H1 (cell line): ENCODE data around the gene DDX21. TPM values are rescaled to one million over a fixed set of nuclear protein-coding genes. Genes with fewer than 3 reads are reported as not detected.

Experiments
- CTCF ChIA-PET: fragments of 300-600 bp; sonication (Branson Sonifier 250); formaldehyde crosslinking; loops from one replicate; lab custom pipeline; 2021; ENCODE audit not compliant: partially characterized antibody; lab: Charles Lee
- POLR2A ChIA-PET: fragments of 300-600 bp; sonication (Branson Sonifier 250); formaldehyde crosslinking; loops from one replicate; lab custom pipeline; 2021; ENCODE audit warnings: inconsistent platforms; ENCODE audit not compliant: partially characterized antibody; lab: Charles Lee
- DNase-seq, 2 experiments: peaks; one replicate each; pipeline versions ENCODE4 v3.0.0 to v3.0.0-alpha.2; 2010 to 2022; ENCODE audit warnings: low spot score in 2 of 2, low read depth in 1 of 2, mixed read lengths in 1 of 2
- FAIRE-seq: peaks from 2 replicates; lab custom pipeline; 2011; peaks lifted over from hg19 to GRCh38; lab: Jason Lieb, UNC
- H2AFZ ChIP-seq: 2 replicates; pipeline ENCODE4 v1.8.1; 2012; ENCODE audit warnings: low read length, inconsistent platforms
- H2AK5ac ChIP-seq: 2 replicates; pipeline ENCODE4 v1.6.1; 2013; ENCODE audit warnings: low read depth, low read length
- H2BK120ac ChIP-seq: replicated peaks from 2 replicates; pipeline ENCODE3; 2013; ENCODE audit warnings: low read depth, low read length, inconsistent platforms
- H2BK12ac ChIP-seq: 2 replicates; pipeline ENCODE4 v1.6.1; 2013; ENCODE audit warnings: low read depth, low read length
- H2BK15ac ChIP-seq: 2 replicates; pipeline ENCODE4 v1.6.1; 2013; ENCODE audit warnings: low read length
- H2BK20ac ChIP-seq: 2 replicates; pipeline ENCODE4 v1.6.1; 2013; ENCODE audit warnings: low read length
- H2BK5ac ChIP-seq: 2 replicates; pipeline ENCODE4 v1.6.1; 2013; ENCODE audit warnings: low read depth, low read length
- H3K14ac ChIP-seq: 2 replicates; pipeline ENCODE4 v1.6.1; 2013; ENCODE audit warnings: inconsistent platforms; ENCODE audit not compliant: insufficient read length
- H3K18ac ChIP-seq: 2 replicates; pipeline ENCODE4 v1.6.1; 2013; ENCODE audit warnings: low read length; ENCODE audit errors: extremely low read depth
- H3K23ac ChIP-seq: 2 replicates; pipeline ENCODE4 v1.6.1; 2013; ENCODE audit warnings: inconsistent platforms; ENCODE audit not compliant: insufficient read length
- H3K23me2 ChIP-seq: 2 replicates; pipeline ENCODE4 v1.6.1; 2013; ENCODE audit warnings: low read depth, low read length
- H3K27ac ChIP-seq: 2 replicates; pipeline ENCODE4 v1.6.1; 2011; ENCODE audit warnings: low read depth, low read length, inconsistent platforms
- H3K27me3 ChIP-seq, 4 experiments: replicated peaks in 1 of 4; 1 replicate in 1 of 4; 2 replicates in 3 of 4; pipeline versions ENCODE4 v1.6.1 to v1.8.1; 2011 to 2013; ENCODE audit warnings: low read length in 3 of 4, mild to moderate bottlenecking in 3 of 4, inconsistent platforms in 2 of 4, mixed read lengths in 2 of 4, moderate library complexity in 1 of 4; ENCODE audit not compliant: control insufficient read depth in 3 of 4, insufficient read depth in 3 of 4; ENCODE audit errors: extremely low read depth in 1 of 4
- H3K36me3 ChIP-seq, 4 experiments: 2 replicates each; pipeline versions ENCODE4 v1.6.1 to v1.8.1; 2011 to 2013; ENCODE audit warnings: mild to moderate bottlenecking in 4 of 4, low read length in 3 of 4, moderate library complexity in 2 of 4, control low read depth in 1 of 4, inconsistent platforms in 1 of 4; ENCODE audit not compliant: insufficient read depth in 4 of 4, control insufficient read depth in 2 of 4
- H3K4ac ChIP-seq: replicated peaks from 2 replicates; pipeline ENCODE3; 2013; ENCODE audit warnings: low read length, low read depth, mixed read lengths, inconsistent platforms; ENCODE audit not compliant: insufficient read length
- H3K4me1 ChIP-seq, 4 experiments: replicated peaks in 1 of 4; 1 replicate in 1 of 4; 2 replicates in 3 of 4; pipeline versions ENCODE4 v1.6.1 to v1.8.1; 2011 to 2013; ENCODE audit warnings: low read length in 3 of 4, inconsistent platforms in 2 of 4, mixed read lengths in 1 of 4; ENCODE audit not compliant: insufficient read depth in 4 of 4, control insufficient read depth in 3 of 4
- H3K4me2 ChIP-seq, 2 experiments: 2 replicates each; pipeline versions ENCODE4 v1.6.1 to v1.8.1; 2011 to 2013; ENCODE audit warnings: low read depth in 2 of 2, low read length in 2 of 2, control low read depth in 1 of 2, inconsistent platforms in 1 of 2, mild to moderate bottlenecking in 1 of 2; ENCODE audit not compliant: insufficient read depth in 1 of 2
- H3K4me3 ChIP-seq, 4 experiments: fragments of 200-600, 300-600 bp in 1 of 4; sonication (generic), shearing (Covaris generic), sonication (Bioruptor Twin) in 1 of 4; 2 replicates each; pipeline versions ENCODE4 v1.5.1 to v1.8.1; 2011 to 2016; ENCODE audit warnings: low read length in 4 of 4, low read depth in 3 of 4, control low read depth in 2 of 4, inconsistent platforms in 2 of 4, mild to moderate bottlenecking in 2 of 4, mixed read lengths in 1 of 4, moderate library complexity in 1 of 4; ENCODE audit not compliant: insufficient read depth in 2 of 4; ENCODE audit errors: extremely low read depth in 1 of 4
- H3K56ac ChIP-seq: replicated peaks from 2 replicates; pipeline ENCODE3; 2013; ENCODE audit warnings: low read depth, mild to moderate bottlenecking, mixed read lengths, low read length, inconsistent platforms; ENCODE audit not compliant: insufficient read length
- H3K79me1 ChIP-seq: 2 replicates; pipeline ENCODE4 v1.6.1; 2013; ENCODE audit warnings: low read depth, low read length, control low read depth
- H3K79me2 ChIP-seq, 2 experiments: 2 replicates each; pipeline versions ENCODE4 v1.6.1 to v1.8.1; 2012 to 2013; ENCODE audit warnings: low read length in 2 of 2, mild to moderate bottlenecking in 2 of 2, inconsistent platforms in 1 of 2; ENCODE audit not compliant: insufficient read depth in 2 of 2, control insufficient read depth in 1 of 2
- H3K9ac ChIP-seq, 4 experiments: replicated peaks in 1 of 4; 1 replicate in 1 of 4; 2 replicates in 3 of 4; pipeline versions ENCODE4 v1.6.1 to v1.8.1; 2011 to 2013; ENCODE audit warnings: low read depth in 3 of 4, low read length in 3 of 4, control low read depth in 2 of 4, mild to moderate bottlenecking in 2 of 4, moderate library complexity in 2 of 4, inconsistent platforms in 1 of 4; ENCODE audit errors: extremely low read depth in 1 of 4
- H3K9me3 ChIP-seq, 2 experiments: 2 replicates each; pipeline versions ENCODE4 v1.6.1 to v1.8.1; 2012 to 2013; ENCODE audit warnings: mild to moderate bottlenecking in 2 of 2, moderate library complexity in 2 of 2, control low read depth in 1 of 2, inconsistent platforms in 1 of 2, low read depth in 1 of 2, low read length in 1 of 2, mixed read lengths in 1 of 2; ENCODE audit not compliant: insufficient read depth in 2 of 2
- H4K20me1 ChIP-seq, 2 experiments: replicated peaks in 1 of 2; 2 replicates each; pipeline versions ENCODE3 to v1.8.1; 2011 to 2013; ENCODE audit warnings: inconsistent platforms in 2 of 2, low read length in 2 of 2, mild to moderate bottlenecking in 1 of 2; ENCODE audit not compliant: insufficient read depth in 2 of 2, control insufficient read depth in 1 of 2
- H4K5ac ChIP-seq: 2 replicates; pipeline ENCODE4 v1.6.1; 2013; ENCODE audit warnings: low read length, low read depth, mixed read lengths, inconsistent platforms; ENCODE audit not compliant: insufficient read length
- H4K8ac ChIP-seq: 2 replicates; pipeline ENCODE4 v1.8.0; 2013; ENCODE audit warnings: mild to moderate bottlenecking, moderate library complexity, low read length, inconsistent platforms; ENCODE audit not compliant: insufficient read depth; ENCODE audit errors: extremely low read depth
- H4K91ac ChIP-seq: replicated peaks from 2 replicates; pipeline ENCODE3; 2013; ENCODE audit warnings: low read length, mixed read lengths, inconsistent platforms; ENCODE audit not compliant: insufficient read length
- BACH1 ChIP-seq: IDR thresholded peaks from 2 replicates; pipeline ENCODE4 v1.6.1; 2012; ENCODE audit warnings: low read length, improper control_type of control experiment
- polyA plus RNA-seq, 7 experiments: library from polyadenylated mRNA; depleted of rRNA in 3 of 7; stranded (reverse) in 5 of 7; unstranded in 2 of 7; fragments of >200 nt in 5 of 7; fragments of 200-250 nt in 2 of 7; gene quantifications; 1 replicate in 5 of 7; 2 replicates in 1 of 7; 4 replicates in 1 of 7; pipeline versions ENCODE4 v1.2.1 to v1.2.3, GENCODE V29; 2011 to 2013; ENCODE audit warnings: missing spikeins in 2 of 7, mixed read lengths in 2 of 7
- total RNA-seq: library from RNA; stranded (reverse); fragmentation: NEBNext Ultra II Directional; extraction: Animal tissue kit (Norgen Biotek cat#: 25700); gene quantifications from 2 replicates; pipeline ENCODE4 v1.2.1, GENCODE V29; 2021

The DDX21 gene
- total and polyA plus RNA-seq, 2 of the 8 experiments (the other 6 are each of a cell fraction or from before 2014, with no cell fraction given), result 67.0 to 195 TPM

GRCh38 chr10:68934994-68935393 lies 21.0 kb upstream of the DDX21 start:
- no peak overlapping the region for H2BK5ac ChIP-seq
- no peak overlapping the region for H2BK15ac ChIP-seq
- TF ChIP-seq BACH1, result no peak
- no peak overlapping the region for H4K5ac ChIP-seq
- no peaks in the 10 kb centered on the region for H3K4me1 ChIP-seq
- H3K9me3 ChIP-seq, result no peaks in the 10 kb centered on the region
- H4K8ac ChIP-seq, result no peak overlapping the region
- no peaks in the 10 kb centered on the region for H3K79me2 ChIP-seq
- no peak overlapping the region for H3K4me3 ChIP-seq
- no peak overlapping the region for H3K27ac ChIP-seq
- no peak overlapping the region for H2AFZ ChIP-seq
- no peak overlapping the region for H3K23ac ChIP-seq
- no peaks in the 10 kb centered on the region for H3K27me3 ChIP-seq
- H3K79me1 ChIP-seq, result no peaks in the 10 kb centered on the region
- no peaks in the 10 kb centered on the region for H3K23me2 ChIP-seq
- FAIRE-seq, result no peak
- H2BK120ac ChIP-seq, result no peak overlapping the region
- no peak overlapping the region for H2BK20ac ChIP-seq
- no peak overlapping the region for H2AK5ac ChIP-seq
- no peak overlapping the region for H3K9ac ChIP-seq
- ChIA-PET CTCF (interaction anchor here (0.7 to 1.5 kb wide), 4 partner anchors 9 to 172 kb away, joined by 3 to 4 read pairs (median 3); no protein-coding TSS in a partner anchor), POLR2A (interaction anchor here (1.1 to 2.8 kb wide), 2 partner anchors 13 to 22 kb away, joined by 6 to 15 read pairs; partner anchors contain the start of gene DDX21)
- no peak overlapping the region for H3K56ac ChIP-seq
- no peak overlapping the region for H2BK12ac ChIP-seq
- H3K18ac ChIP-seq, result no peak overlapping the region
- no peak overlapping the region for H3K4me2 ChIP-seq
- H3K4ac ChIP-seq, result no peak overlapping the region
- peaks cover 2 to 21% (median 13%) of the 10 kb centered on the region in 4 experiments; a peak in 4 of 8 replicates for H3K36me3 ChIP-seq
- H4K20me1 ChIP-seq, result no peaks in the 10 kb centered on the region
- H3K14ac ChIP-seq, result no peak overlapping the region
- DNase-seq, result no peak
- no peak overlapping the region for H4K91ac ChIP-seq
